Astrocyte (in vitro differentiated cells and primary cell): ENCODE data around the gene KDM3B. TPM values are rescaled to one million over a fixed set of nuclear protein-coding genes. Genes with fewer than 3 reads are reported as not detected.

Source experiments
- DNase-seq: peaks from one replicate; pipeline ENCODE4 v3.0.0-alpha.2; 2010; ENCODE audit warnings: low read depth
- FAIRE-seq: peaks from 2 replicates; lab custom pipeline; 2011; peaks lifted over from hg19 to GRCh38; lab: Jason Lieb, UNC
- H2AFZ ChIP-seq: 2 replicates; pipeline ENCODE4 v1.6.0; 2012; ENCODE audit warnings: low read depth, low read length, inconsistent platforms
- H3K27ac ChIP-seq: 2 replicates; pipeline ENCODE4 v1.5.1; 2011; ENCODE audit warnings: low read depth, low read length, inconsistent platforms
- H3K27me3 ChIP-seq: 2 replicates; pipeline ENCODE4 v1.6.0; 2011; ENCODE audit warnings: low read length, inconsistent platforms; ENCODE audit not compliant: insufficient read depth
- H3K36me3 ChIP-seq: 2 replicates; pipeline ENCODE4 v1.5.1; 2011; ENCODE audit warnings: low read length, inconsistent platforms; ENCODE audit not compliant: insufficient read depth
- H3K4me1 ChIP-seq: 2 replicates; pipeline ENCODE4 v1.5.1; 2011; ENCODE audit warnings: low read length, inconsistent platforms; ENCODE audit not compliant: insufficient read depth
- H3K4me2 ChIP-seq: 2 replicates; pipeline ENCODE4 v1.6.0; 2012; ENCODE audit warnings: low read length, inconsistent platforms
- H3K4me3 ChIP-seq: 2 replicates; pipeline ENCODE4 v1.5.1; 2011; ENCODE audit warnings: low read depth, mild to moderate bottlenecking, low read length, inconsistent platforms; ENCODE audit not compliant: insufficient read depth
- H3K79me2 ChIP-seq: 2 replicates; pipeline ENCODE4 v1.6.0; 2012; ENCODE audit warnings: mild to moderate bottlenecking, low read length, inconsistent platforms; ENCODE audit not compliant: insufficient read depth
- H3K9ac ChIP-seq: 2 replicates; pipeline ENCODE4 v1.6.0; 2012; ENCODE audit warnings: mild to moderate bottlenecking, low read length, inconsistent platforms
- H3K9me3 ChIP-seq: 2 replicates; pipeline ENCODE4 v1.5.1; 2012; ENCODE audit warnings: low read depth, mild to moderate bottlenecking, low read length, inconsistent platforms; ENCODE audit not compliant: insufficient read depth
- H4K20me1 ChIP-seq: 2 replicates; pipeline ENCODE4 v1.6.0; 2012; ENCODE audit warnings: low read length, inconsistent platforms; ENCODE audit not compliant: insufficient read depth
- H3K27ac Mint-ChIP-seq: one replicate; pipeline ENCODE4 v1.8.0; 2021; ENCODE audit warnings: mild to moderate bottlenecking, mixed read lengths; ENCODE audit not compliant: unreplicated experiment
- H3K27me3 Mint-ChIP-seq: one replicate; pipeline ENCODE4 v1.8.0; 2021; ENCODE audit warnings: low read depth, mixed read lengths; ENCODE audit not compliant: unreplicated experiment
- H3K36me3 Mint-ChIP-seq: one replicate; pipeline ENCODE4 v1.8.0; 2021; ENCODE audit warnings: low read depth, mixed read lengths; ENCODE audit not compliant: unreplicated experiment
- H3K4me1 Mint-ChIP-seq: one replicate; pipeline ENCODE4 v1.8.0; 2021; ENCODE audit warnings: low read depth, mixed read lengths; ENCODE audit not compliant: unreplicated experiment
- H3K4me3 Mint-ChIP-seq: one replicate; pipeline ENCODE4 v1.8.0; 2021; ENCODE audit warnings: mild to moderate bottlenecking, moderate library complexity, mixed read lengths; ENCODE audit not compliant: unreplicated experiment
- H3K9me3 Mint-ChIP-seq: one replicate; pipeline ENCODE4 v1.8.0; 2021; ENCODE audit warnings: mild to moderate bottlenecking, mixed read lengths; ENCODE audit not compliant: unreplicated experiment
- CTCF ChIP-seq: IDR thresholded peaks from 2 replicates; pipeline ENCODE4 v1.5.1; 2011; ENCODE audit warnings: low read depth, mild to moderate bottlenecking, inconsistent platforms, low read length, moderate library complexity; ENCODE audit not compliant: insufficient read depth
- EZH2 ChIP-seq: IDR thresholded peaks from 2 replicates; pipeline ENCODE4 v1.6.1; 2012; ENCODE audit warnings: mild to moderate bottlenecking, low read length, inconsistent platforms; ENCODE audit not compliant: insufficient read depth
- total RNA-seq: library from RNA; stranded (reverse); gene quantifications from 2 replicates; pipeline ENCODE4 v1.2.1, GENCODE V29; 2021

Gene KDM3B
- total RNA-seq, 1 donor from 2014 or later: 48.6 TPM

DNA sequence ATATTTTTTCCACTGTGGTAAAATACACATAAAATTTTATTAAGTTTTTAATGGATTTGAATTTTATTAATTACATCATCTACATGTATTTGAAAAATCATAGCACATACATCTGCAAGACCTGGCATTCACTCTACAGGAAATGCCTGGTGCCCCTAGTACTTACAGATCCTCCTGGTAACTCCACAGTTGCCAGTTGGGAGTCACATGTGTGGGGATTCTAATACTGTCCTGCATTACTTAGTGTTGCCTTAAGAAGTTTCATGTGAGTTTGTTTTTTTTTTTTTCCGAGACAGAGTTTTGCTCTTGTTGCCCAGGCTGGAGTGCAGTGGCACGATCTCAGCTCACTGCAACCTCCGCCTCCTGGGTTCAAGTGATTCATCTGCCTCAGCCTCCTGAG is 18.1 kb downstream of the KDM3B start:
- H4K20me1 ChIP-seq: peaks cover 50% of the 10 kb centered on the region
- H3K27ac ChIP-seq: no peak overlapping the region
- H2AFZ ChIP-seq: no peak overlapping the region
- H3K27ac Mint-ChIP-seq: no peak overlapping the region
- peaks cover 70% of the 10 kb centered on the region for H3K79me2 ChIP-seq
- DNase-seq: no peak
- H3K4me3 ChIP-seq: no peak overlapping the region
- H3K4me1 Mint-ChIP-seq: peaks cover 18% of the 10 kb centered on the region
- no peak overlapping the region for H3K4me2 ChIP-seq
- no peaks in the 10 kb centered on the region for H3K27me3 ChIP-seq
- no peak overlapping the region for H3K9ac ChIP-seq
- TF ChIP-seq EZH2: no peak
- TF ChIP-seq CTCF: no peak
- H3K36me3 ChIP-seq: no peaks in the 10 kb centered on the region
- H3K9me3 Mint-ChIP-seq: no peaks in the 10 kb centered on the region
- no peaks in the 10 kb centered on the region for H3K9me3 ChIP-seq
- H3K4me1 ChIP-seq: no peaks in the 10 kb centered on the region
- FAIRE-seq: no peak
- H3K27me3 Mint-ChIP-seq: no peaks in the 10 kb centered on the region
- no peak overlapping the region for H3K4me3 Mint-ChIP-seq
- H3K36me3 Mint-ChIP-seq: peaks cover 2% of the 10 kb centered on the region

- no peaks in the 10 kb centered on the region for H3K36me3 ChIP-seq
- Mint-ChIP-seq H3K4me1 (peaks cover 18% of the 10 kb centered on the region), H3K27me3 (no peaks in the 10 kb centered on the region), H3K4me3 (no peak overlapping the region), H3K9me3 (no peaks in the 10 kb centered on the region), H3K27ac (no peak overlapping the region), H3K36me3 (peaks cover 2% of the 10 kb centered on the region)
- no peaks in the 10 kb centered on the region for H3K27me3 ChIP-seq
- no peaks in the 10 kb centered on the region for H3K4me1 ChIP-seq
- H3K79me2 ChIP-seq: peaks cover 61% of the 10 kb centered on the region
- no peak overlapping the region for H3K27ac ChIP-seq
- no peak for DNase-seq
- no peak for TF ChIP-seq CTCF
- TF ChIP-seq EZH2: no peak
- H3K9ac ChIP-seq: no peak overlapping the region
- H2AFZ ChIP-seq: no peak overlapping the region
- no peaks in the 10 kb centered on the region for H3K9me3 ChIP-seq
- H3K4me2 ChIP-seq: no peak overlapping the region
- H3K4me3 ChIP-seq: no peak overlapping the region
- no peak for FAIRE-seq
- H4K20me1 ChIP-seq: peaks cover 46% of the 10 kb centered on the region
These were observed 19.0 kb downstream of the KDM3B start for GRCh38 chr5:138371454-138371853.

- Histone ChIP-seq H3K27ac (no peak overlapping the region), H3K9ac (no peak overlapping the region), H3K4me1 (no peaks in the 10 kb centered on the region), H3K79me2 (peaks cover 54% of the 10 kb centered on the region), H2AFZ (no peak overlapping the region), H4K20me1 (peaks cover 39% of the 10 kb centered on the region), H3K36me3 (no peaks in the 10 kb centered on the region), H3K27me3 (no peaks in the 10 kb centered on the region), H3K9me3 (no peaks in the 10 kb centered on the region), H3K4me2 (no peak overlapping the region), H3K4me3 (no peak overlapping the region)
- Mint-ChIP-seq H3K4me1 (peaks cover 18% of the 10 kb centered on the region), H3K4me3 (no peak overlapping the region), H3K27ac (no peak overlapping the region), H3K36me3 (peaks cover 2% of the 10 kb centered on the region), H3K9me3 (no peaks in the 10 kb centered on the region), H3K27me3 (no peaks in the 10 kb centered on the region)
- TF ChIP-seq CTCF: no peak
- TF ChIP-seq EZH2: no peak
- no peak for DNase-seq
- no peak for FAIRE-seq
These were observed 19.7 kb downstream of the KDM3B start for GRCh38 chr5:138372225-138372624.
